Gastrocnemius medialis (tissue), 4 donors: Measurements from ENCODE around the gene SLC12A7.

Experiments
- POLR2A ChIP-seq, 2 donors: fragments of 450-650 bp; IDR thresholded peaks; one replicate each; pipeline ENCODE4 v1.6.1; 2017; ENCODE audit warnings: antibody characterized with exemption in 2 of 2, mild to moderate bottlenecking in 2 of 2, moderate library complexity in 2 of 2
- TF ChIP-seq, protein P1 (sequence below), 5 experiments: fragments of 450-650 bp in 3 of 5; fragments of 200-600 bp in 2 of 5; sonication (generic) in 2 of 5; IDR thresholded peaks in 4 of 5; conservative IDR thresholded peaks in 1 of 5; 1 replicate in 4 of 5; 2 replicates in 1 of 5; pipeline ENCODE4 v1.5.1; 2016 to 2019; ENCODE audit warnings: antibody characterized with exemption in 5 of 5, mild to moderate bottlenecking in 3 of 5, moderate library complexity in 3 of 5

DNA sequence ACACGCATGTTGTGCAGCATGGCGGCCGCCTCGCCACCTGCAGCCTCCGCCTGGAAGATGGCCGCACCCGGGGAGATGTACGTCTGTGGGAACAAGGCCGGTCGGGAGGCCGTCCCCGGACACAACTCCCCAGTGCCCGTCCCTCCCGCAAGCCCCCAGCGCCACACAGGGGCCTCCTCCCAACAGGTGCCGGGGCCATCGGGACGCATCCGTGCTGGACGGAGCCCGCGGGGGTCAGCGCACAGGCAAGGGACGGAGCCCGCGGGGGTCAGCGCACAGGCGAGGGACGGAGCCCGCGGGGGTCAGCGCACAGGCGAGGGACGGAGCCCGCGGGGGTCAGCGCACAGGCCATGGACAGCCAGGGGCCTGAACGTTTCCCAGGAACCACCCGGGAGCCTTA is 26.5 kb downstream of the SLC12A7 start:
- TF ChIP-seq, protein P1, sequence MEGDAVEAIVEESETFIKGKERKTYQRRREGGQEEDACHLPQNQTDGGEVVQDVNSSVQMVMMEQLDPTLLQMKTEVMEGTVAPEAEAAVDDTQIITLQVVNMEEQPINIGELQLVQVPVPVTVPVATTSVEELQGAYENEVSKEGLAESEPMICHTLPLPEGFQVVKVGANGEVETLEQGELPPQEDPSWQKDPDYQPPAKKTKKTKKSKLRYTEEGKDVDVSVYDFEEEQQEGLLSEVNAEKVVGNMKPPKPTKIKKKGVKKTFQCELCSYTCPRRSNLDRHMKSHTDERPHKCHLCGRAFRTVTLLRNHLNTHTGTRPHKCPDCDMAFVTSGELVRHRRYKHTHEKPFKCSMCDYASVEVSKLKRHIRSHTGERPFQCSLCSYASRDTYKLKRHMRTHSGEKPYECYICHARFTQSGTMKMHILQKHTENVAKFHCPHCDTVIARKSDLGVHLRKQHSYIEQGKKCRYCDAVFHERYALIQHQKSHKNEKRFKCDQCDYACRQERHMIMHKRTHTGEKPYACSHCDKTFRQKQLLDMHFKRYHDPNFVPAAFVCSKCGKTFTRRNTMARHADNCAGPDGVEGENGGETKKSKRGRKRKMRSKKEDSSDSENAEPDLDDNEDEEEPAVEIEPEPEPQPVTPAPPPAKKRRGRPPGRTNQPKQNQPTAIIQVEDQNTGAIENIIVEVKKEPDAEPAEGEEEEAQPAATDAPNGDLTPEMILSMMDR (IDR thresholded peaks at IDR 0.05 in 4 of 5, conservative IDR thresholded peaks at IDR 0.05 in 1 of 5), result no peak
- TF ChIP-seq POLR2A (IDR thresholded peaks at IDR 0.05), result no peak
